AG20443 (cell line): ENCODE data around the gene RRH.
"Not testable (repeated sequence)": the region's sequence is repeated elsewhere in the genome, so short reads cannot be mapped to it uniquely, and the experiment has no call there.

Experiments used
- DNase-seq: peaks from one replicate; pipeline ENCODE4 v3.0.0; 2012; ENCODE audit warnings: low spot score, mixed read lengths

The RRH gene, protein sequence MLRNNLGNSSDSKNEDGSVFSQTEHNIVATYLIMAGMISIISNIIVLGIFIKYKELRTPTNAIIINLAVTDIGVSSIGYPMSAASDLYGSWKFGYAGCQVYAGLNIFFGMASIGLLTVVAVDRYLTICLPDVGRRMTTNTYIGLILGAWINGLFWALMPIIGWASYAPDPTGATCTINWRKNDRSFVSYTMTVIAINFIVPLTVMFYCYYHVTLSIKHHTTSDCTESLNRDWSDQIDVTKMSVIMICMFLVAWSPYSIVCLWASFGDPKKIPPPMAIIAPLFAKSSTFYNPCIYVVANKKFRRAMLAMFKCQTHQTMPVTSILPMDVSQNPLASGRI

DNA sequence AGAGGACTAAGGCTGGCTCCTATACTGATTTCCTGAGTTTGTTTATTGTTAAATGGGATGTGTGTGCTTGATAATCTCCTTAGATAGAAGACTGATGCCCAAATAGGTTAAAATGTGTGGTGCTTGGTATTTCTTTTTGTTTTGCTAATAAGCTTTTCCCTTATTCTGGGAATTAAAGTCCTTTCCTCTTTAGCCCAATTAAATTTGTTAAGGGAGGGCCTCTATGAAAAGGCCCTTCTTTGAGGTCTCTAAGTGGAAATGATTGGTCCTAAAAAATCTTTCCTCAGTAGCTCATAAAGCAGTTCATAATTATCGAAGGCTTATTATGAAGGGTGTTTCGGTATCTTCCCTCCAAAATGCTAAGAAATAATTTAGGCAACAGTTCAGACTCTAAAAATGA, at the start of gene RRH:
Gene RRH (plus strand): TSS at position 301 of the 400 bp plus-strand sequence. CDS start 56 bp downstream, at position 357.
- DNase-seq: no peak

DNA sequence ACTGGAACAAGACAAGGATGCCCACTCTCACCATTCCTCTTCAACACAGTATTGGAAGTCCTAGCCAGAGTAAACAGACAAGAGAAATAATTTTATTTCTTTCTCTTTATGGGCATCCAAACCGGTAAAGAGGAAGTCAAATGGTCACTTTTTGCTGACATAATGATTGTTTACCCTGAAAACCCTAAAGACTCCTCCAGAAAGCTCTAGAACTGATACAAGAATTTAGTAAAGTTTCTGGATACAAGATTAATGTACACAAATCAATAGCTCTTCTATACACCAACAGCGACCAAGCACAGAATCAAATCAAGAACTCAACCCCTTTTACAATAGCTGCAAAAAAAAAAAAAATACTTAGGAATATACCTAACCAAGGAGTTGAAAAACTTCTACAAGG, 45.7 kb upstream of the RRH start:
- not testable (repeated sequence) for DNase-seq

DNA sequence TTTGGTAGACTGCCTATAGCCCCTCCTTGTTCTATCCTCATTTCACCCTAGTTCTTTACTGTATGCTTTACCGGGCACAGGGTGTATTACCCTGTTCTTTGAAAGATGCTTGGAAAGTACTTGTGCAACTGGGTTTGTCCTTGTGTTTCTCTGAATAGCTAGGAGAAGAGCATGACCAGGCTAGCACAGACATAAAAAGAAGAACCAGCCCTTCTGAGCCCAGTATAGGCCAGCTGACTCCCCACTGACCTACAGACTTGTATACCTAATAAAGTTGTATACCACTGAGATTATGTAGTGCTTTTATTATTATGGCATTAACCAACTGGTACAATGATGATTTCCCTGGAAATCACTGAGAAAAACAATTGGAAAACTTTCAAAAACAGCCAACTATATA, 40.9 kb upstream of the RRH start:
- DNase-seq: no peak

DNA sequence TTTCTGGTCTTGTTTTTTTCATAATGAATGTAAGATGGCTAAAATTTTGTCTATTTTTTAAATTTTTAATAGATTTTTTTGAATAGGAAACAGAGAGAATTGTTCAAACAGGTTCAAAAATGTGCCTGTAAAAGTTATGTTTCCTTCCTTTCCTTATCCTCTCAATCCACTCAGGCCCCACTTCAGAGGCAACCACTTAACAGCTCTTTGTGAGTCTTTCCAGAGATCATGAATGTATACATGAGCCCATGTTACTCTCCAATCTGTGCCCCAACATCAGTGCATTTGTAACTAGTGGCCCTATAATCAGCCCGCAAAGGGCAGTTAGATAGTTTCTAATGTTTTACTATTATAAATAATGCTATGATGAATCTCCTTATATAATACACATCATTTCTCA, 40.0 kb upstream of the RRH start:
- DNase-seq: no peak

DNA sequence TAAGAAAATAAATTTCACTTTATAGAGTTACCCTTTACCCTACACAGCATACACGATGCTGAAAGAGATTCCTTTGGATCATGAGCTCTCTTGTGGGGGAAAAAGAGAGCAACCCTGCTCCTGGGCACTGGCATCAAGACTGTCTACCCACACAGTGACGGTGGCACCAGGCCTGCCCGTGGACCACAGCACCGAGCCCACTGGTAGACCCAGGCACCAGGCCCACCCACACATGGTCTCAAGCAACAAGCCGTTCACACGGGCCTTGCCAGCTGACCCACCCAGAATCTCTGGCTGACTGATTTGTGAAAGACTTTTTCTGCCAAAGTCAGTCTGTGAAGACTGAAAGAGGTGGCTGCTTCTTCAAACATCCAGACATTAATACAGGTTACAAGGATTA, 32.7 kb upstream of the RRH start:
- DNase-seq: no peak

DNA sequence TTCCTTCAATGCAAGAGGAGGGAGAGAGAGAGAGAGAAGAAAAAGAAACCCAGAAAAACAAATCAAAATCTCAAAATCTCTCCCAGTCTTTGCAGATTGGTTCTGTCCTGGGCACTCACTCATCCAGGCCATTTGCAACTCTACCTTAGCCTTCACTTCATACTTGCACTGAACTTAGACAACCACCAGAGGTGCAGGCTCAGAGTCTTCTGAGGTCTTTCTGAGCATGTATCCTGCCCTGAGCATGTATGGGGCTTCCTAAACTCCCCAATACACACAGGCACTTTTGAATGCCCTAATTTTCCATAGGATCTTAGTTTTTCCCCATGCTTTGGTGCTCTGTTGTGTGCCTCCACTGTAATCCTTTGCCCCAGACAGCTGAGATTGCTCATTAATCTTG, 28.9 kb upstream of the RRH start:
- DNase-seq: no peak

DNA sequence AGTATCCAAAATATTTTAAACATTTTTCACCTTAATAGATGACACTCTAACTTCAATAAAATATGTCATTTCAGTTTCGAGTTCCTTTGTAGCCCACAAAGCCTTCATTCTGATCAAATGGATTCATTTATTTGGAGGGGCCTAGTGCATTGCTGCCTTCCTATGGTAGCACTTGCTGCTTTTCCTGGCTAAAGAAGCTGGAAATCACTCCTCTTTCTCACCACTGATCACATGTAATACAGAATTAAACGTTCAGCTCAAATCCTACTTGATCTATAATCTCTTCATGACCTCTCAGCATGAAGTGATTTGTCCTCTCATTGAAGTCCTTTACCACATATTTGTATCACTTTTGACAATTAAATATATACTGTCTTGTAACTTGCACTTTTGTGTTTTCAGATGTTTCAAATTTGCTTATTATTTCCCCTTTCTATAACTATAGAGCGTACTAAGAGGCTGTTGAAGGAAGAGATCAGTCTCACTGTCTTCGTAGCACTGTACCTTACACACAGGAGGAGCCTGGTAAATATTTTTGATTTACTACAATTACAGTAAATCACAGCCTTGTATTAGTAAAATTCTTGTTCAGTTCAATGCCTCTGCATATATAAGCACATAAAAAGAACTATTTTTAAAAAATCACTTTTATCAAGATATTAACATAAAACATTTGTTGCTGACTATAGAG, 26.5 kb upstream of the RRH start:
- DNase-seq: no peak

DNA sequence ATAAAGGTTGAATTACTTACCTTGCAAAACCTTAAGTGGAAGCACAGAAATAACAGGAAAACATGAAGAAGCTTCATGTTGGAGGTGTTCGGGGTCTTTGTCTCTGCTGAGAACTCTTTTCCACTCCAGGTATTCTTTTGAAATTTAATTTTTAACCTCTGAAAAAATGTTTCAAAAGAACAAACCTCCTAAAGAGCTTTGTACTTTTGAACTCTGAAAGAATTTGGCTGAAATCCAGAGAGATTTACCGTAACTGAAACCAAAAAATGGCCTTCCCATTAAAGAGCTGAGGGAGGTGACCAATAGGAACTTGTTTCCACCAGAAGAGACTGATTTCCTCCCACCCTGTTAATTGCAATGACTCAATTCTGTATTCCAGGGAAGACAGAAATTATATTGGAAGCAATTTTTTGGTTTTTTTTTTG, 25.9 kb upstream of the RRH start, which contains the start of gene CFI:
Gene CFI (minus strand): TSS at position 105 of the 425 bp plus-strand sequence. CDS start 28 bp downstream, at position 77.
- DNase-seq: peak; percentile 31

DNA sequence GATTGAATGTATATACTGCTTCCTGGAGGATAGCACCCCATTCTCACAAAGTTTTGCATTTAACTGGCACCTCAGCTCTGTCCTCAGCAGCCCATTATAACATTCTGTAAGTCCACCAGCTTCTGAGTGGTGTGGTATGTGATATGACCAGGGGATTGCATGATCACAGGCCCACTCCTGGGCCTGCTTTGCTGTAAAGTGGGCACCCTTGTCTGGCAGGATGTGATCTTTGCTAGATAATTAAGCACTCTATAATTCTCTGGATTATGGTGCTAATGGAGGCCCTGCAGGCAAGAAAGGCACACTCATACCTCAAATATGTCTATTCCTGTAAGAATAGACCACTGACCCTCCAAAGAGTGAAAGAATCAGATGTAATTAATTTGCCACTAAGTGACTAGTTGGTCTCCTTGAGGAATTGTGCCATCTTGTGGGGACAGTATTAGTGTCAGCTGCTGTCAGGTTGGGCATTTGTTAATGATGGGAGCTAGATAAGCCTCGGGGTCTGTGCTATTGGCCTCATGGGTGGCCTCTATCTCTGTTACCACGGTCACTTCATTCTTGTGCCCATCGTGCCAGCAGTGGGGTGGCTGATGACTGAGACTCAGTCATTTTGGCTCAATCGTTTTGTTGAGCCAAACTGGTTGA, 23.7 kb upstream of the RRH start:
- peak; percentile 43 for DNase-seq

DNA sequence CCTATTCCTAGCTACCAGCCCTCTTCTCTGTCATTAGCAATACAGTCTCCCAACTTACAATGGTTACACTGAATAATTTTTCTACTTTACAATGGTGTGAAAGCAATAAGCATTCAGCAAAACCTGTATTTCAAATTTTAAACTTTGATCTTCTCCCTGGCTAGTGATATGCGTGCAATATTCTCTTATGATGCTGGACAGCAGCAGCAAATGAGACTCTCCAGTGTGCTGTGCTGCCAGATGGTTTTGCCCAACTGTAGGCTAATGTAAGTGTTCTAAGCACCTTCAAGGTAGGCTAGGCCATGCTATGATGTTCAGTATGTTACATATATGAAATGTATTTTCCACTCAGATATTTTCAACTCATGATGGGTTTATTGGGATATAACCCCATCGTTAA, 18.1 kb upstream of the RRH start:
- no peak for DNase-seq

DNA sequence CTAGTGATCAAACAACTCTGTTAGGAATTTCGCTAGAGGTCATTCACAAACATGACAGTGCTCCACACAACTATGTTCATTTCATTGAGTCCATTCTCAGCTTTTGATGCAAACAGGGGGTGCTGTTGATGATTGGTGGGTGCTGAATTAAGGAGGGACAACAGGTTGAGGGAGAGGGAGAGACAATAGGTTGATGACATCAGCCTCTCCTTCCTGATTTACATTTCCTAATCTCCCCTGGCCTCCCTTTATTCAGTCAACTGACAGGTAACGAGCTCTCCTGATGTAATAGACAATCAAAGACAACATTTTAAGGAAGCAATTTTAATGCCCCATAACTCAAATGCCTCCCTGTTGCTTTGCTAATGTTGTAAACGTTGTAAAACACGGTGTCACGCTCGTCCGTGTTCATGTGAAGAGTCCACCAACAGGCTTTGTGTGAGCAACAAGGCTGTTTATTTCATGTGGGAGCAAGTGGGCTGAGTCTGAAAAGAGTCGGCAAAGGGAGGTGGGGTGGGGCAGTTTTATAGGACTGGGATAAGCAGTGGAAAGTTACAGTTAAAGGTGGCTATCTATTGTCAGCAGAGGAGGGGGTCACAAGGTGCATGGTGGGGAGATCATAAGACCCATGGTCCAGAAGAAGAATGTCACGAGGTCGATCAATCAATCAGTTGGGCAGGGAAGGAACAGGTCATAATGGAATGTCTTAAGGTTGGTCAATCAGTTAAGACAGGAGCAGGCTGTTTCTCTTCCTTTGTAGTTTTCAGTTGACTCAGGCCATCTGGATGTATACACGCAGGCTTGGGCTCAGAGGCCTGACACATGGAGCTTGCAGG, 17.0 kb upstream of the RRH start:
- DNase-seq: no peak

DNA sequence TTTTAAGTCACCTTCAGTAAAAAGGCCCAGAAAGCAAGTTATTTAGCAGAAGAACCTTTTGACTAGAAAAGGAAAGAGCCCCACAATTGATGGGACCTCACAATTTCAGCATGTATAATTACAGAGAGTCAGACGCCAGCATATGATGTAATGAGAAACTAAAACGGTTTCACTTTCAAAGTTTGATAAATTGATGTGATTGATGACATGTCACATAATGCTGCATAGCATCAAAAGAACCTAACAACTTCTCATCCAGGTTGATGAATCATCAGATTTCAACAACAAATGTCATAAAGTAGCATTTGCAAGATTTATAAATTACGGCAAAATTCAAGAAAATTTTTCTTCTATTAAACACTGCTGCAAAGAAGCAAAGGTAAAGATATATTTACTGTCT, 16.1 kb upstream of the RRH start:
- DNase-seq: no peak

DNA sequence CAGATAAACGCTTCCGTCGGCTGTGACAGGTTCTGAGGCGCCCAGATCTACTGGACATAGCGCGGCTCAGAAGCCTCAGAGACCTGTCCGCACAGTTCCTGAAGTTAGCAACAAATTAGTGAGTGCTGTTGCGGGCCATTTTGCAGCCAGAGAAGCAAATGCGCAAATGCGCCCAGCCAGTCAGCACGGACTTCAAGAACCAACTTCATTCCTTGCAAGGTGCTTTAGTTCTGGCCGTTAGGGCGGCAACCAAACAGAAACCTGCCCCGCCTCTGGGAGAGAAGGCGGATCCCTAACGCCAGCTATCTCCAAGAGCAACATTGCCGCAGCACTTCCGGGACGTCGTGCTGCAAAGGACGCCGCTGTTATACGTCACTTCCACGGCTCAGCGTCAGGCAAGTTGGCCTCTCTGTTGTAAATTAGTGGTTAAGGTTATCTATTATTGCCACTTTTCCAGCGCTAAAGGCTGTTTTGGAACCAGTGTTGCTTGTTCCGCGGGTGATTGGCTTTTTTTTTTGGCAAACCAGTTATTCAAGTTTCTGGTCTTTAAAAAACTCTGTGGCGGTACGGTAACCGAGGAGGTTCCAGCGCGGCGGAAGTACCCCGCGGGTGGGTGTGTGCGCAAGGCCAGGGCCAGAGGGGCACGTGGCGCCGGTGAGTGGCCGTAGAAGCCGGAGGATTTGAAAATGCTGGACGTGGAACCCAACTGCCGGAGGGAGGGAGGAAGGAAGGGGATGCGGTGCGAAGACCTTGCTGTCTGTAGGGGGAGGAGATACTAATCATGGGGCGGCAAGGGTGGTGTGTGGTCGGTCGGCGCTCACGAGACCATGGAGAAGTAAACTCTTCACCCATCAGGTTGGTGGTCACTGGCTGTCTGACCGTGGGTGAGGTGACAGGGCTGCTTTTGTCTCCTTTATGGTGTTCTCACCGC, 12.4 kb upstream of the RRH start, which contains the start of gene GAR1:
Gene GAR1 (plus strand): TSS at position 612 of the 931 bp plus-strand sequence. CDS start 403 bp downstream, outside the sequence.
- DNase-seq: peak; percentile 95

DNA sequence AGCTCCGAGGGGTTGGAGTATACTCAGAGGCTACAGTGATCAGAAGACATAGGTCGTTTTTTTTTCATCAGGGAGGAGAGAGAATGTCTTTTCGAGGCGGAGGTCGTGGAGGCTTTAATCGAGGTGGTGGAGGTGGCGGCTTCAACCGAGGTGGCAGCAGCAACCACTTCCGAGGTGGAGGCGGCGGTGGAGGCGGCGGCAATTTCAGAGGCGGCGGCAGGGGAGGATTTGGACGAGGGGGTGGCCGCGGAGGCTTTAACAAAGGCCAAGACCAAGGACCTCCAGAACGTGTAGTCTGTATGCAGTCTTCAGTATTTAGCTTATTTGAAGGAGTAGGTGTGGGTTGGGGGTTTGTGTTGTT, 11.7 kb upstream of the RRH start:
- DNase-seq: peak; percentile 24

DNA sequence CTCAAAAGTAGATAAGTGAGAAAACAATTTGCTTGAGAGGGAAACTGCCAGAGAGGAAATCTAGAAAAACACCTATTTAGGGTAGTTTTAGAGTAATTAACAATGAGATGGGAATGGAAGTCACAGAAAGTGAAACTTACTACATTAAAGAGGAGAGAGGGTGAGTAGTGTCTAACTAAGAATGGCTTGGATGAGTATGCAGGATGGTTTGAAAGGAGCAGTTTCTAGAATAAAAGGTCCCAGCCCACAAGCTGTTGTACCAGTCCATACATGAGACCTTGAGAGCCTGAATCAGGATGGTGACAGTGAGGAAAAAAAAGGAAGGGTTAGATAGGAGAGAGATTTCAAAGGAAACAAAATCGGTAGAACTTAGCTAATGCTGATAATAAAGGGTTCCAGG, 10.9 kb upstream of the RRH start:
- no peak for DNase-seq

DNA sequence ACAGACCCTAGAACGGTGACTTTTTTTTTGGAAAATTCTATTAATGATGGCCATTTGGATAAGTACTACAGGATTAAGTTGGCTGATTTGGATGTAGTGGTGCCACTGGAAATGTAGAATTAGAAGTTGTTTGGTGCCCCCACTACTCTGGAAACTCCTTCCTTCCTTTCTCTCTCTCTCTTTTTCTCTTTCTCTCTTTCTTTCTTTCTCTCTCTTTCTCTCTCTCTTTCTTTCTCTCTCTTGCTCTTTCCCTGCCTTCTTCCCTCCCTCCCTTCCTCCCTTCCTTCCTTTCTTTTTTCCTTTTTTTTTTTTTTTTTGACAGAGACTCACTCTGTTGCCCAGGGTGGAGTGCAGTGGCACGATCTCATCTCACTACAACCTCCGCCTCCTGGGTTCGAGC, 9.5 kb upstream of the RRH start:
- no peak for DNase-seq

DNA sequence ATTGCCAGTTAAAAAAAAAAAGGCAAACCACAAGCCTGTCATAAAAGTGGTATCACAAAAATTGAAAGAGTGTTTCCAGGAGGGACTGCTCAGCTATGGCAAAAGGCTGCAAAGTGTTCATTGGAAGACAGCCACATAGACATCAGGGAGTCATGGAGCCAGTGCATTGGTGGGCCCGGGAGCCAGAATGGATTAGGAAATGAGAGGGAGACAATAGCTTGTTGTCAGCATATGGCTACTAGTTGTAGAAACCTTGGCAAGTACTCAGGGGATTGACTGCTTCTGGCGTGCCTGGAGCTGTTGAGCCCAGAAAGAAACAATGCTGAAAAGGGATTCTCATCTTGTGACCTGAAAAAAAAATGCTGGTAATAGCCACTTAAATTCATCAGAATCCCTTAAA, 7.2 kb upstream of the RRH start:
- DNase-seq: no peak

DNA sequence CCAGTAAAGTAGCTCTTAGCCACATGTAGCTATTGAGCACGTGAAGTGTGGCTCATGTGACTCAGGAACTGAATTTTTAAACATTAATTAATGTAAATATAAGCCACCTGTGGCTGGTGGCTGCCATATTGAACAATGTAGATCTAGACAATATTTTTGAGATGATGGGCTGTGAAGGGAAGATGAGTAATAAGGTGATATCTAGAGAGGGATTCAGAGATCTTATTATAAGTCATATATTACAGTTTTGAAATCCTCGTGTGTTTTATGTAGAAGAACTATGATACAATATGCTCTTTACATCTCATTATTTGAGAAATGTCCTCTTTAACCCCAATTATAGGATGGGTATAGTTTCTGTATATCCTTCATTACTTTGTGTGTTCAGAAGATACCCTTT, 6.6 kb upstream of the RRH start:
- no peak for DNase-seq

DNA sequence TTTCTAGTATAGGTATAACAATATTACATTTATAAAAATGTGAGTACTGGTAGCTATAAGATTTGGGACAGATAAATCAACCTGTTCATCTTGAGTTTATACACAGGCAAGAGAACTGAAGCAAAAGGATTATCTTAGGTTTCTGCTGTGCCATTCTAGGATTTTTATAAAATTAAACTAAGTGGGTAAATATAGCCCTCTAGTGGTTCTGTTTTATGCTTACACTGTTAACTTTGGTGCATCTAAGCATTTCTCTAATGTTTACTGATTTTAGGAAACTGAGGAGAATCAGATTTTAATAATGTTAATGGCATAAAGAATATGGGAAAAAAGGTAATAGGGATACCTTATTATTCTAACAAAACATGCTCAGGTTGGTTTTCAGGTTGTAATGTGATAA, 1.1 kb upstream of the RRH start:
- DNase-seq: peak; percentile 19

DNA sequence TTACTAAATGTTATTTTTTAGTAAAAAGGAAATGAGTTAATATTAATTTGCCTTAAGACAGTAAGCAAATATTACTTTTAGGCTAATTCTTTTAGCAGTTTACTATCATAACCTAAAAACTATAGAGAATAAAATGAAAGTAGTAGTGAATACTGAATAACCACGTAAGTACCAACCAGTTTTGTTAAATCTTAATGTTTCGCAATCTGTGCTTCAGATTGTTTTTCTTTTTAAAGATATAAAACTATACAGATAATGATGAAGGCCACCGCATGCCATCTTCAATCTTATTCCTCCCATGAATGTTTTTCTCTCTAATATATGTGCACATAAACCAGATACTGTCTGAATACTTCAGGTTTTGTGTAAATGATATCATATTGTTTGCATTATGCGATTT, 6.0 kb downstream of the RRH start:
- no peak for DNase-seq

DNA sequence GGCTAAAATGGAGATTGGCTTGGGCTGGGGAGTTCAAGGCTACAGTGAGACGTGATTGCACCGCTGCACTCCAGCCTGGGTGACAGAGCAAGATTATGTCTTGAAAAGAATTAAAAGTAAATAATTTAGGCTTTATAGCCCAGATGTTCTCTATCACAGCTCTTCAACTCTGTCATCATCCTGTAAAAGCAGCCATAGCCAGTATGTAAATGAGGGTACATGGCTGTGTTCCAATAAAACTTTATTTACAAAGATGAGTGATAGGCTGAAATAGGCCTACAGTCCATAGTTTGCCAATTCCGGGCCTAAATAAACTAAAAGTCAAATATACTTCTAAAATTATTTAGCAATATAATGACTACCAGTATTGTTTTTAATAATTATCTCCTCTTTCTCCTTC, 9.2 kb downstream of the RRH start:
- no peak for DNase-seq
